Left renal cortex interstitium (tissue), 4 donors: ENCODE data around the gene GTF2H4. TPM values are rescaled to one million over a fixed set of nuclear protein-coding genes. Genes with fewer than 3 reads are reported as not detected.

Source experiments
- DNase-seq, 4 donors: peaks; one replicate each; pipeline ENCODE4 v3.0.0-alpha.2; 2013; ENCODE audit warnings: low read depth in 4 of 4, low spot score in 2 of 4, missing footprints in 1 of 4
- polyA plus RNA-seq, 4 donors: library from polyadenylated mRNA; unstranded; fragments of 120-200 nt; gene quantifications; one replicate each; pipeline ENCODE4 v1.2.1, GENCODE V29; 2013; ENCODE audit not compliant: insufficient read length in 4 of 4

GTF2H4 gene
- polyA plus RNA-seq, 4 donors = 35.3 to 60.7 (median 45.6) TPM

DNA sequence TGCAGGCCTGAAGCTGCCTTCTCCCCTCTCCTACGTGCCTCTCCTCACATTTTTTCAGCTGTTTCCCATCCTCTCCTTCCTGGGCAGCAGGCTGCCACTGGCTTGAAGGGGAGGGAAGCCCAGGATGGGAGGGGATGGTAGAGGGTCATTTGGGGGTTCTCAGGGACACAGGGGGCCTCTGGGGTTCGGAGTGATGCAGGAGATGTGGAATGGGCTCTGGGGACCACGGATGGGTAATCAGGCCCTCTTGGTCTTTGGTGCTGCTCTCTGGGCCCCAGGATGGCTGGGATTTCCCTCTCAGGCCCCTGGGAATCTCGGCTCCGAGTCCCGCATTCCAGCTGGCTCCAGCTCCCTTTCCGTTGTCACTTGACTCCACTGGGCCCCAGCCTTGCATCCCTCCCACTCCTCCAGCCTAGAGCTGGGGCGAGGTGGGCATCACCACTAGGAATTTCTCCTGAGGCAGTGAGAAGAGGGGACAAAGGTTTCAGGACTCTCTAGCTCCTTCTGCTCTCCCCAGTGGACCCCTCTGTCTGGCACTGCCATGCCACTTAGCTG is 25.7 kb upstream of the GTF2H4 start:
- DNase-seq = peak in 1 of 4 donors; percentile 64

- DNase-seq = no peak
Observed at GRCh38 chr6:30882759-30883684, 25.0 kb upstream of the GTF2H4 start.

- DNase-seq = peak in 1 of 4 donors; percentile 73
Observed at GRCh38 chr6:30883685-30884520, 24.1 kb upstream of the GTF2H4 start, which contains the start of gene DDR1. Gene DDR1 (plus strand): TSS chr6:30884519. CDS start chr6:30888730, 4,211 bp downstream.

DNA sequence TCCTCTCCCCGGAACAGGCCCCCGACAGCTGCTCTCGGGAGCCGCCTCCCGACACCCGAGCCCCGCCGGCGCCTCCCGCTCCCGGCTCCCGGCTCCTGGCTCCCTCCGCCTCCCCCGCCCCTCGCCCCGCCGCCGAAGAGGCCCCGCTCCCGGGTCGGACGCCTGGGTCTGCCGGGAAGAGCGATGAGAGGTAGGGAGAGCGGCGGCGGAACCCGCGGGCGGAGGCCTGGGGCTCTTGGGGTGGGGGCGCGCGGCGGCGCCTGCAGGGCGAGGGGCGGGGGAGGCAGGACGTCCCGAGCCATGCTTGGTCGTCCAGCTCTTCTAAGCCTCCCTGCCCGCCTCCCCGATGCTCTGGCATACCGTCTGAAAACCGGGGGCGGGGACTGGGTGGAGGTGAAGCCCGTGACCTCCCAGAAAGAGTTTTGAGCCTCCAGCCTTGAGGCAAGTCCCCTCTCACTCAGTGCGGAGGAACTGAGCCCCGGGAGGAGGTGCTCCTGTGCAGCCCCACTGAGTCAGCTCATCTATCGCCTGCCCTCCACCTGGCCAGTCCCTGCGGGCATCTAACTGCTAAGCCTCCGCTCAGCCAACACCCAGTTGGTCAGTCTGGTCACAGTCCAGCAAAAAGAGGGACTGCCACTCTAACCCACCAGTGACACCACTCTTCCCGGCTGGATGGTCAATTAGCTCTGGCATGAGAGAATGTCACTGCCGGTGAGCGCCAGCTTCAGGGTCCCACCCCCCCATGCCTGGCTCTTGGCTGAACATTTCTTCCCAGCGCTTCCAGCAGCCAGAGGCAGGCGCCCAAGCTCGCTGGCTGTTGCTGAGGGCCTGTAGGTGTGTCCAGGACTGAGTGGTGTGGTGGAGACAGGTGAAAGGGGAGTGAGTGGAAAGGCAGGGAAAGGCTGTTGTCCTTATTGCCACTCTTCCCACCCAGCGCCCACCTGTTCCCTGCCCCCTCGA is 23.2 kb upstream of the GTF2H4 start:
- DNase-seq = no peak

DNA sequence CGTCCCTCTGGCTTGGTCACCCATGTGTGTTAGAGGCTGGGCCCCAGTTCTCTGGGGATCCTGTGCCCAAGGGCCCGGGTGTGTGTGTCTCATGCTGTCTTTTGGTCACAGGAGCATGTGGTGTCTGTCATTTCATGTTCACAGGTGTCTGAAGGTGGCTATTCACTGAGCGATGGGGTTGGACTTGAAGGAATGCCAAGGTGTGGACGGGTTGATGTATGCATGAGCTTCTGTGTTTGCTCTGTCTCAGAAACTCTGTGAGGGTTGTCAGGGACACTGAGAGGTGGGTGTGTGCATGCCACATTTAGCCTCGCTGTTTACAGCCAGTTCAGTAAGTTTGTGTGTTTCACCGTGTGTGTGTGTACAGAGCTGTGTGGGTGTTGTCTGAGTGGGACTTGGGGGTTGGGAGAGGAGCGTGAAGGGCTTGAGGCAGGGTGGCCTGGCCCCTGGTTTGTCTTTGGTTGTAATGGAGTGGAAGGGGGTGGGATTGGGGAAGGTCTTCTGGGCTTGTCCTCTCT is 22.5 kb upstream of the GTF2H4 start:
- no peak for DNase-seq

GRCh38 chr6:30885999-30886896 is 21.8 kb upstream of the GTF2H4 start:
- peak in 2 of 4 donors; percentile 66 to 78 for DNase-seq

DNA sequence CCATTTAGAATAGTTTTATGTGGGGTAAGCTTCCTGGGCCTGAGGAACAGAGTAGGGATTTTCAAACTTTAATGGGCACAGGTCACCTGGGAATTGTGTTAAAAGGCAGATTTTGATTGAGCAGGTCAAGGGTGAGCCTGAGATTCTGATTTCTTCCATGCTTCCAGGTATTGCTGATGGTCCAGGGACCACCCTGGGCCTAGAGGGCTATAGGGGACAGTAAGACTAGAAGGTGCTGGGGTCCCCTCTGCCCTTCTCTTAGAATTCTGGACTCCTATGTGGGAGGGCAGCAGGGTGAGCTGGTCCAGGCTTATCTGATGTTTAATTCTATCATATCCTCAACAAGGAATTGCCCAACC is 21.1 kb upstream of the GTF2H4 start:
- no peak for DNase-seq

- no peak for DNase-seq
Observed at GRCh38 chr6:30887901-30888815, 19.8 kb upstream of the GTF2H4 start.

- DNase-seq = no peak
Observed at GRCh38 chr6:30888816-30889495, 19.1 kb upstream of the GTF2H4 start.

GRCh38 chr6:30889496-30889885 is 18.5 kb upstream of the GTF2H4 start:
- DNase-seq = no peak

DNA sequence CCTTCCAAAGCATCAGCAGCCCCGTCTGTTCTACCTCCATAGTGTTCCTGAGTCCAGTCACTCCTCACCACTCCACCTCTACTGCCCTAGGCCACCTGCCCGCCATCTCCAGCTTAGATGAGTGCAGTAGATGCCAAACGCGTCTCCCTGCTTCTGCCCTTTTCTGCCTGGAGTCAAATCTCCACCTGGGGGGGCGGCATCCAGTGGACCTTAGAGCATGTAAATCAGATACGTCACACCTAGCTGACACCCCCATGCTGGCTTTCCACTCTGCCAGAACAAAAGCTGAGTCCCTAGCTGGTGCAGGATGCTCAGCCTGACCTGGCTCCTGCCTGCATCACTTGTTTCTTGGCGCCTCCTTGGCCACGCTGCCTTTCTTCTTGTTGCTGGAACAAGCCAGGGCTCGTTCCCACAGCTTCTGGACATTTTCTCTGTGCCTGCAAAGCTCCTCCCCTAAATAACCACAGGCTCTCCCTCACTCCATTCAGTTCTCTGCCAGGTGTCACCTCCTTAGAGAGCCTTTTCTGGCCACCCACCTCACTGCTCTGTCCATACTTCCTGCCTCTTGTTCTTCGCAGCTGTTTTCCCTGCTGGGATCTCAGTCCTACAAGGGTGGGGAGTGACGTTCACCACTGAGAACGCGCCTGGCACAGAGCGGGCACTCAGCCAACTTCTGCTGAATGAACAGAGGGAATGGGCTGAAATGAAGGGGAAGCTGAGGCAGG is 17.9 kb upstream of the GTF2H4 start:
- DNase-seq = no peak

GRCh38 chr6:30890646-30891449 is 17.2 kb upstream of the GTF2H4 start:
- DNase-seq = no peak

DNA sequence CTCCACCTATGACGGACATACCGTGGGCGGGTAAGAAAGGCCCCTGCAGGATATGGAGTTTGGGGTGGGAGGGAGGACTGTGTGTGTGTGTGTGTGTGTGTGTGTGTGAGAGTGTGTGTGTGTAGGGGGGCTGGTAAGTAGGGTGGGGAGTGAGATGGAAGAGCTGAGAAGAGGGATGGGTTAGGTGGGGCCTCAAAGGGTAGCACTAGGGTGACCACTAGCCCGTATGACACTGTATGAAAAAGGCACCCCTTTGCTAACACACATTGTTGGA is 16.6 kb upstream of the GTF2H4 start:
- no peak for DNase-seq

- DNase-seq = no peak
Observed at GRCh38 chr6:30891816-30892538, 16.0 kb upstream of the GTF2H4 start.

- DNase-seq = no peak
Observed at GRCh38 chr6:30893001-30893591, 14.9 kb upstream of the GTF2H4 start.
